ENCODE measurements around the gene NAA80. TPM values are rescaled to one million over a fixed set of nuclear protein-coding genes. Genes with fewer than 3 reads are reported as not detected.

The NAA80 gene
- total RNA-seq, 1 donor, result 6.5 TPM

DNA sequence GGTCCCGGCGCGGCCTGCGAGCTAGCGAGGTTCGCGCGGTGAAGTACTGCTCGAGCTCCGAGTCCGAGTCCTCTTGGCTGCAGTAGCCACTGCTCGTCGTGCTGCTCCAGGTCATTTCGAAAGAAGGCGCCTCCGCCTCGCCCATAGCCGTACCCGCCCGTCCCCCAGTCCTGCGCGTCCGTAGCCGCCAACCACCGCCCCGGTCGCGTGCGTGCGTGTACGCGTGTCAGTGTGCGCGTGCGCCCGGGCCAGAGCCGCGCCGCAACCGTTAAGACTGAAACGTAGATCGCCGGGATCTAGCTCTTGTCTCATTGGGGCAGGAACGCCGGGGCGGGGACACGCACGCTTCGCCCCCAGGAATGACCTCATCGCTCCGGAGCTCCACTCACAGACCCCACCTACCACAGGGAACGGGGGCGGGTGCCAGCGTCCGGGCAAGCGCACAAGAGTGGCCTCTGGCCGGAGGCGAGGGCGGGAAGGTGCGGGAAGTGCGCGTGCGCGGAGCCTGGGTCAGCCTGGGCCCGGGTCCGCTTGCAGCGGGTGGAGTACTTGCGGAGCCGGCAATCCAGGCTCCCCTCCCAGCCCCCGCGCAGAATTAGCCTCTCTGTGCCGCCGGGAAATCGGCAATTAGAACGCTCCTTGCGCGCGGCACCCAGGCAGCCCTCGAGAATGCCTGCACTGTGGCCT lies 38.1 kb upstream of the NAA80 start:
- H3K4me3 ChIP-seq (ENCODE audit: low read depth, low read length), result peak overlapping the region; percentile 85
- DNase-seq (ENCODE audit: low read depth), result peak; percentile 100
- TF ChIP-seq, protein P1, sequence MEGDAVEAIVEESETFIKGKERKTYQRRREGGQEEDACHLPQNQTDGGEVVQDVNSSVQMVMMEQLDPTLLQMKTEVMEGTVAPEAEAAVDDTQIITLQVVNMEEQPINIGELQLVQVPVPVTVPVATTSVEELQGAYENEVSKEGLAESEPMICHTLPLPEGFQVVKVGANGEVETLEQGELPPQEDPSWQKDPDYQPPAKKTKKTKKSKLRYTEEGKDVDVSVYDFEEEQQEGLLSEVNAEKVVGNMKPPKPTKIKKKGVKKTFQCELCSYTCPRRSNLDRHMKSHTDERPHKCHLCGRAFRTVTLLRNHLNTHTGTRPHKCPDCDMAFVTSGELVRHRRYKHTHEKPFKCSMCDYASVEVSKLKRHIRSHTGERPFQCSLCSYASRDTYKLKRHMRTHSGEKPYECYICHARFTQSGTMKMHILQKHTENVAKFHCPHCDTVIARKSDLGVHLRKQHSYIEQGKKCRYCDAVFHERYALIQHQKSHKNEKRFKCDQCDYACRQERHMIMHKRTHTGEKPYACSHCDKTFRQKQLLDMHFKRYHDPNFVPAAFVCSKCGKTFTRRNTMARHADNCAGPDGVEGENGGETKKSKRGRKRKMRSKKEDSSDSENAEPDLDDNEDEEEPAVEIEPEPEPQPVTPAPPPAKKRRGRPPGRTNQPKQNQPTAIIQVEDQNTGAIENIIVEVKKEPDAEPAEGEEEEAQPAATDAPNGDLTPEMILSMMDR (IDR thresholded peaks at IDR 0.05; ENCODE audit: insufficient read depth, low read depth, low read length), result no peak

DNA sequence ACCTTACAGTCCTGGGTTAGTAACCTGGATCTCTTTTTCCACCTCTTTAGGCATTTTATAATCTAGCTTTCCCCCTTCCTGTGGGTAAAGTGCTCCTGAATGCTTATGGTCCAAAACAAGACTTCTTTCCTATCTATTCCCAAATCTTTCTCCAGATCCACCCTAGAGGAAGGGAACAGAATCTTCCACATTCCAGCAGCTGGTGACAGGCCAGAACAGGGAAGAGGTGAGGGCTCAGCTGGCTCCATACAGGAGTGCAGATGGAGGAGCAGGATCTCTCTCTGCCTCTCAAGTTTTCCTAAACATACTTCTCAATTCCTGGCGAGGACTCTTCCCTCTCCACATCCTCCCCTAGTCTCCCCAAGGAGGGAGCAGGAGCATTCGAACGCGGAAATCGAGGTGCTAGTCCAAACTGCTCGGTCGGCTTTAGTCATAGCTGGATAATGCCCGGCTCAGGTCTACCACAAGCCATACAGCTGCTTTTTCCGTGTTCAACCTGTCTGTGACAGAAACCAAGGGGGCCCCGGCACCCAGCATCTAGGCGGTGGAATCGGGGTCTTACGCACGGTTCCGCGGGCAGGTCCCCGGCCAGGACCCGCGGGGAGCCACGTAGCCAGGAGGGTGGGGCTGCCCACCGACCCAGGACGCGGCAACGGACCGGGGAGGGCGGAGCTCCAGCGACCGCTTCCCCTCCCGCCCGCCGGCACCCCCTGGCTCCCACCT lies 37.4 kb upstream of the NAA80 start:
- DNase-seq (ENCODE audit: low read depth), result no peak
- peak overlapping the region; percentile 85 for H3K4me3 ChIP-seq (ENCODE audit: low read depth, low read length)
- TF ChIP-seq, protein P1 (IDR thresholded peaks at IDR 0.05; ENCODE audit: insufficient read depth, low read depth, low read length), result no peak

DNA sequence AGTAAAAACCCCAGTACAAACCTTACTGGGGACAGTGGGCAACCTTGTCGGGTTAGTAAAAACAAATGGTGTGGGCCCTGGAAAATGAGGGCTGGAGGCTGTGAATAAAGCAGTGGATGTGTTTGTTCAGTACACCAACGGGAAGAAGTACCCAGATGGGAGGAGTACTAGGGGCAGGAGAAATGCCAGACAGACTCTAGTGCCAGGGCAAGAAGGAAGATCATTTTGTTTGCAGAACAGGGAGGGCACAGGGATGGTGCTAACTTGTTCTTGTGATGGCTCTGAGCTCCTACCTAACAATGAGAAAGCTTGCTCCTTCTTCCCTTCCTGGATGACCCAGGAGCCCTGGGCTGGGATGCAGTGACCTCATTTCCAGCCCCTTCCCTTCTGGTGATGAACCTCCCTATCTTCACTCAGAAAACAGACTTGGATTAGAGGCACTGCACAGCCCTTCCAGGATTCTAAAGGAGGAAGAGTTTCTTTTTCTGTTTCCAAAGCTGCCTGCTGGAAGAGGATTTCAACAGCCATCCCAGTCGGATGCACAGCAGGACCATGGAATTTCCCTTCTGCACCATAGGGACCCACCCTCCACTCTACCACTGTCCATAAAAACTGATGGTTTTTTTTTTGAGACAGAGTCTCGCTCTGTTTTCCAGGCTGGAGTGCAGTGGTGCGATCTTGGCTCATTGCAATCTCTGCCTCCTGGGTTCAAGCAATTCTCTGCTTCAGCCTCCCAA lies 35.3 kb upstream of the NAA80 start:
- TF ChIP-seq, protein P1 (IDR thresholded peaks at IDR 0.05; ENCODE audit: insufficient read depth, low read depth, low read length), result no peak
- peak overlapping the region; percentile 10 for H3K4me3 ChIP-seq (ENCODE audit: low read depth, low read length)
- peak; percentile 53 for DNase-seq (ENCODE audit: low read depth)

DNA sequence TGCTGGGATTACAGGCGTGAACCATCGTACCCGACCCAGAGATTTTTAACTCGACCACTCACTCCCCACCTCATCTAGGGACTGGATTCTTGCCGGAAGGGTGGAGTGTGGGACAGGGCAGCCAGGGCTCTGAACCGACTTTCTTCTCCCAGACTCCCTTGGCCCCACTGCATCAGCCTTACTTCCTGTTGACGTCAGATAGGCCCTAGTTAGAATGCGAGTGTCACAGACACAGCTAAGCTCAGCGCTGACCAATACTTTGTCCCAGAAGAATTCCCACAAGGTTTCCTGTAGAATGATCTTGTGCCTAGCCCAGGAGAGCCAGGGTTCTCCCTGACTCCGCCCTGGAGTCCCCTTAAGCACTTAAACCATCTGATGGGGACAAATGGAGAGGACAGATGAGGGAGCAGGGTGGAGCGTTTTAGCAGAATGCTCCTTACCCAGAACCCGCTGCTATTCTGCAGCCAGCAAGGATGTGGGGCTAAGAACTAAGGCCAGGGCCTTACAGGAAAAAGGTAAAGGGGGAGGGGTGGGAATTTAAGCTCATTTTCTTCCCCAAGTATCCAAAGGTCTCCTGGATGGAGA lies 34.6 kb upstream of the NAA80 start:
- DNase-seq (ENCODE audit: low read depth), result peak; percentile 94
- TF ChIP-seq, protein P1 (IDR thresholded peaks at IDR 0.05; ENCODE audit: insufficient read depth, low read depth, low read length), result no peak
- H3K4me3 ChIP-seq (ENCODE audit: low read depth, low read length), result peak overlapping the region; percentile 10

DNA sequence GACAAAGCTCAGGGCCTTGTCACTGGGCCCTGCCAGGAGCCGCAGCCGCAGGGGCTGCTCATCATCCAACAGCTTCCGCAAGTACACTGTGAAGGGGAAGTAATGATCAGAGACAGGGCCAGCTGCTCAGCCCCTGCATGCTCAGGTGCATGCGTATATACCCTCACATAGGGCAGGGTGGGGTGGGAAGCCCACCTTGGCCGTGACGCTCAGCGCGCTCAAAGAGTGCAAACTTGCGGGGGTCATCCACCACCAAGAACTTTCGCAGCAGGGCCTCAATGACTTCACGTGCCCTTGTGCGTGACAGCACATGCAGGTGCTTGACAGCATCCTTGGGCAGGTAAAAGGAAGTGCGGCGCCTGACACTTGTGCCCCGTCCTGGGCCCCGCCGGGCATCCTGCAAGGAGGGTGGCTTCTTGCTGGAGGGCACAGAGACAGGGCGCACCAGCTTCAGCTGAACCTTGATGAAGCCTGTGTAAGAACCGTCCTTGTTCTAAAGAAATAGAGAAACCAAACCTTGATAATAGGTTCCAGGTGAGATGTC lies 32.2 kb upstream of the NAA80 start:
- TF ChIP-seq, protein P1 (IDR thresholded peaks at IDR 0.05; ENCODE audit: insufficient read depth, low read depth, low read length), result no peak
- DNase-seq (ENCODE audit: low read depth), result no peak
- H3K4me3 ChIP-seq (ENCODE audit: low read depth, low read length), result no peak overlapping the region

DNA sequence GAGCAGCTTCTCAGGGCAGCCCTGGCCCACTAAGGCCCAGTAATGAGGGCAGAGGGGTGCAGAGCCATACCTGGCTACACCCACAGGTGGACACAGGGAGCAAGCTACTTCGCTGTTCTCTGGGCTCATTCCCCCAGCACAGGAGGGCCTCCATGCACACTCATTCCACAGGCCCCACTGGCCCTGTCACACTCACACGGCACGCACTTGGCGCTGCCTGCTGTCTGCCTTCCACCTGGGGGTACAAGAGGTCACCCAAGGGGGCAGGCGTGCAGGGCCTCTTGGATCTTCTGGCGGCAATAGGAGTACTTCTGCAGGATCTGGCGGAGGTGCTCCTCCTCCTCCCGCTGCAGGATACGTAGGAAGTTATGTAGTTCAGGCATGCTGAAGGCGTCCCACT lies 31.1 kb upstream of the NAA80 start:
- no peak for DNase-seq (ENCODE audit: low read depth)
- H3K4me3 ChIP-seq (ENCODE audit: low read depth, low read length), result no peak overlapping the region
- TF ChIP-seq, protein P1 (IDR thresholded peaks at IDR 0.05; ENCODE audit: insufficient read depth, low read depth, low read length), result no peak

All from fibroblast of villous mesenchyme (primary cell).